Testis (tissue), 2 donors: Measurements from ENCODE around the gene ACTR1A.

Experiments used
- CTCF ChIP-seq, 3 experiments: fragments of 450-650 bp in 2 of 3; fragments of 200-600 bp in 1 of 3; sonication (generic) in 1 of 3; IDR thresholded peaks; one replicate each; pipeline ENCODE4 v1.5.1; 2016 to 2019; ENCODE audit warnings: antibody characterized with exemption in 3 of 3, mild to moderate bottlenecking in 2 of 3, moderate library complexity in 1 of 3
- POLR2A ChIP-seq: fragments of 450-650 bp; IDR thresholded peaks from one replicate; pipeline ENCODE4 v1.6.1; 2017; ENCODE audit warnings: antibody characterized with exemption, mild to moderate bottlenecking, moderate library complexity

DNA sequence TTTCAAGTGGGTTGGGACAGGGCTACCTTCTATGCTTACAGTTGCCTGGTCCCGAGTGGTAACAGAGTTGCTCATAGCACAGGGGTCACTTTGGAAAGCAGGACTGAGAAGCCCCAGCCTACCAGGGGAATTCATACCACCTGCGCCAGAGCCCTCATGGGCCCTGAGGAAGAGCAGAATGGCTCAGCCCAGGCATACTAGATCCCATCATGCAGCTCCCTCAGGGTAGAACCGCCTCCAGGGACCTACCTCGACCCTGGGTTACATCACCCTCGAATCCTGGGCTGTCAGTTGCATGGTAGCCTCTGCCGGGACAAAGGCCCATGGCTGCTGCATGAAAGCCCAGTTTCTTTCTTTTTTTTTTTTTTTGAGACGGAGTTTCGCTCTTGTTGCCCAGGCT lies 73.0 kb downstream of the ACTR1A start:
- TF ChIP-seq CTCF (IDR thresholded peaks at IDR 0.05) (no peak), POLR2A (no peak)
